GM12878 (cell line): ENCODE measurements around the gene PKP3. TPM values are rescaled to one million over a fixed set of nuclear protein-coding genes. Genes with fewer than 3 reads are reported as not detected.
"Not testable (repeated sequence)": the region's sequence is repeated elsewhere in the genome, so short reads cannot be mapped to it uniquely, and the experiment has no call there.

ENCODE experiments used
- ATAC-seq: fragments of 200-7000 bp; cut with Tn5 transposase; 3 replicates; pipeline ENCODE4 v1.9.1; 2020; ENCODE audit warnings: mild to moderate bottlenecking, moderate library complexity
- BruUV-seq: library from RNA; stranded (reverse); fragments of 400-500 nt; replicated peaks from 2 replicates; lab custom pipeline; 2021; lab: Mats Ljungman, UMichigan
- CTCF ChIA-PET: fragments of 300-600 bp; sonication (Branson Sonifier 250); formaldehyde crosslinking; extraction: SDS; loops from one replicate; lab custom pipeline; 2021; ENCODE audit warnings: inconsistent platforms; lab: Yijun Ruan, JAX
- POLR2A ChIA-PET: fragments of 350-600 bp; formaldehyde crosslinking; extraction: SDS; loops from one replicate; lab custom pipeline; 2021; ENCODE audit warnings: inconsistent platforms; lab: Charles Lee
- RAD21 ChIA-PET: fragments of 300-600 bp; sonication (Branson Sonifier 250); formaldehyde crosslinking; loops from one replicate; lab custom pipeline; 2023; ENCODE audit warnings: antibody characterized with exemption; ENCODE audit not compliant: unreplicated experiment; lab: Charles Lee
- SMC1A ChIA-PET: fragments of 300-600 bp; sonication (Branson Sonifier 250); formaldehyde crosslinking; loops from one replicate; lab custom pipeline; 2023; ENCODE audit not compliant: unreplicated experiment, uncharacterized antibody; lab: Charles Lee
- DNase-seq: peaks from one replicate; pipeline ENCODE4 v3.0.0-alpha.2; 2011; ENCODE audit warnings: low read depth, low spot score
- FAIRE-seq: peaks from 3 replicates; lab custom pipeline; 2011; peaks lifted over from hg19 to GRCh38; lab: Jason Lieb, UNC
- H2AFZ ChIP-seq: 2 replicates; pipeline ENCODE4 v1.6.0; 2011; ENCODE audit warnings: low read depth, low read length, control low read depth; ENCODE audit not compliant: control insufficient read depth
- H3K27ac ChIP-seq: 2 replicates; pipeline ENCODE4 v1.5.1; 2011; ENCODE audit warnings: control low read depth; ENCODE audit not compliant: control insufficient read depth, insufficient read depth
- H3K27me3 ChIP-seq, 2 experiments: replicated peaks in 1 of 2; 2 replicates each; pipeline versions ENCODE4 v1.6.0 to v1.6.1; 2011; ENCODE audit warnings: low read length in 1 of 2; ENCODE audit not compliant: control insufficient read depth in 2 of 2, insufficient read depth in 2 of 2
- H3K36me3 ChIP-seq, 2 experiments: 2 replicates each; pipeline ENCODE4 v1.5.1; 2011; ENCODE audit warnings: low read length in 1 of 2; ENCODE audit not compliant: control insufficient read depth in 2 of 2, insufficient read depth in 2 of 2
- H3K4me1 ChIP-seq: 2 replicates; pipeline ENCODE4 v1.6.1; 2011; ENCODE audit warnings: mild to moderate bottlenecking, low read length, moderate library complexity, mixed read lengths; ENCODE audit not compliant: control insufficient read depth, insufficient read depth
- H3K4me2 ChIP-seq: 2 replicates; pipeline ENCODE4 v1.6.0; 2011; ENCODE audit warnings: control low read depth; ENCODE audit not compliant: control insufficient read depth, insufficient read depth
- H3K4me3 ChIP-seq: fragments of 200-600 bp; sonication (generic); 2 replicates; pipeline ENCODE4 v1.5.1; 2016
- H3K79me2 ChIP-seq: 2 replicates; pipeline ENCODE4 v1.6.0; 2011; ENCODE audit warnings: low read length; ENCODE audit not compliant: control insufficient read depth, insufficient read depth
- H3K9ac ChIP-seq: 2 replicates; pipeline ENCODE4 v1.8.0; 2011; ENCODE audit warnings: low read length, control low read depth, mixed read lengths; ENCODE audit not compliant: control insufficient read depth, insufficient read depth
- H3K9me3 ChIP-seq: replicated peaks from 3 replicates; pipeline ENCODE4 v1.5.1; 2011; ENCODE audit warnings: mild to moderate bottlenecking, low read length; ENCODE audit not compliant: control insufficient read depth, insufficient read depth
- H4K20me1 ChIP-seq: 2 replicates; pipeline ENCODE4 v1.6.0; 2011; ENCODE audit not compliant: control insufficient read depth, insufficient read depth
- MLLT1 ChIP-seq: fragments of 450-650 bp; IDR thresholded peaks from 2 replicates; pipeline ENCODE4 v1.6.1; 2016; ENCODE audit warnings: mild to moderate bottlenecking
- ZBTB40 ChIP-seq: fragments of 450-650 bp; IDR thresholded peaks from 2 replicates; pipeline ENCODE4 v1.6.1; 2016; ENCODE audit warnings: mild to moderate bottlenecking, moderate library complexity, borderline replicate concordance
- WGBS: methylation state at CpG from one replicate; pipeline ENCODE4 v1.1.6; 2016; ENCODE audit warnings: low lambda C conversion rate; ENCODE audit not compliant: insufficient replicate concordance, insufficient coverage; ENCODE audit errors: missing lambda C conversion rate; 5-methylcytosine and 5-hydroxymethylcytosine counted together
- in situ Hi-C: fragments of 300-500 bp; cut with MboI; formaldehyde crosslinking; loops from 9 replicates; pipeline ENCODE4 v1.14.3; 2018; ENCODE audit warnings: mixed read lengths
- intact Hi-C: fragments of 100-400 bp; cut with micrococcal nuclease; formaldehyde crosslinking; loops from one replicate; pipeline ENCODE4 v1.14.2; 2022; ENCODE audit not compliant: unreplicated experiment
- polyA plus RNA-seq, 11 experiments: library from polyadenylated mRNA; depleted of rRNA in 4 of 11; unstranded in 6 of 11; stranded (reverse) in 5 of 11; fragments of >200 nt; fragmentation: Nextera tagmentation in 4 of 11; fragmentation: Illumina TruSeq in 1 of 11; extraction: Ambion mirVana in 4 of 11; extraction: Trizol in 1 of 11; gene quantifications; 1 replicate in 1 of 11; 2 replicates in 10 of 11; pipeline versions ENCODE4 v1.2.1 to v1.2.3, GENCODE V29; 2011 to 2016; ENCODE audit warnings: inconsistent platforms in 2 of 11, missing spikeins in 2 of 11, low read depth in 1 of 11
- total RNA-seq, 4 experiments: library from RNA; depleted of rRNA in 3 of 4; stranded (reverse); fragments of >200 nt in 3 of 4; fragmentation: Illumina TruSeq in 1 of 4; extraction: Trizol in 1 of 4; gene quantifications; 2 replicates each; pipeline versions ENCODE4 v1.2.1 to v1.2.3, GENCODE V29; 2013 to 2021

PKP3 gene
- total and polyA plus RNA-seq, 10 of the 15 experiments (the other 5 are each of a cell fraction or from before 2014, with no cell fraction given) = 0.45 to 0.90 TPM; not detected in 8

GRCh38 chr11:350033-350722, 43.8 kb upstream of the PKP3 start:
- peak overlapping the region; percentile 81 for H3K27ac ChIP-seq
- BruUV-seq, H4K20me1 ChIP-seq, H3K36me3 ChIP-seq, H3K9me3 ChIP-seq, DNase-seq, FAIRE-seq, H3K4me3 ChIP-seq, in situ Hi-C loops, H3K27me3 ChIP-seq: not testable (repeated sequence)
- peak overlapping the region; percentile 81 for H2AFZ ChIP-seq
- ChIA-PET RAD21 (interaction anchor here (1.0 to 1.5 kb wide), 4 partner anchors 20 to 38 kb away, joined by 3 to 8 read pairs (median 6); no protein-coding TSS in a partner anchor), POLR2A (interaction anchor here (0.6 to 1.5 kb wide), 4 partner anchors 10 to 38 kb away, joined by 3 to 16 read pairs (median 5); no protein-coding TSS in a partner anchor), SMC1A (interaction anchor here (1.6 kb wide), 1 partner anchor 20 kb away, joined by 11 read pairs; no protein-coding TSS in a partner anchor), CTCF (interaction anchor here (1.4 kb wide), 1 partner anchor 20 kb away, joined by 6 read pairs; no protein-coding TSS in a partner anchor)
- WGBS = 55% methylated on average over 12 of the region's 16 CpGs
- peaks cover 58% of the 10 kb centered on the region for H3K4me1 ChIP-seq
- peak; percentile 12 for ATAC-seq
- peak overlapping the region; percentile 39; the same call in 1 of the 2 replicates for H3K9ac ChIP-seq
- intact Hi-C loops = loop anchor here (1.0 to 10.0 kb wide), 2 partner anchors 23 to 85 kb away; no protein-coding TSS in a partner anchor
- H3K4me2 ChIP-seq = peak overlapping the region; percentile 86
- TF ChIP-seq MLLT1 (peak; percentile 93), ZBTB40 (0 out of 2 replicates have a peak, but pooled peaks have one; percentile 24)
- TF ChIP-seq, all 136 proteins: peak for 2; not testable (repeated sequence) for 134
- not testable (repeated sequence) for H3K79me2 ChIP-seq
